Caco-2 (cell line): ENCODE data around the gene CAMK2D. TPM values are rescaled to one million over a fixed set of nuclear protein-coding genes. Genes with fewer than 3 reads are reported as not detected.

Source experiments
- BruUV-seq: library from RNA; stranded (reverse); fragments of 400-500 nt; replicated peaks from 2 replicates; lab custom pipeline; 2021; lab: Mats Ljungman, UMichigan
- CTCF ChIA-PET: fragments of 300-600 bp; sonication (Branson Sonifier 250); formaldehyde crosslinking; loops from one replicate; lab custom pipeline; 2022; ENCODE audit warnings: antibody characterized with exemption; lab: Charles Lee
- POLR2A ChIA-PET: fragments of 300-600 bp; sonication (Branson Sonifier 250); formaldehyde crosslinking; loops from one replicate; lab custom pipeline; 2022; ENCODE audit warnings: antibody characterized with exemption; lab: Charles Lee
- DNase-seq, 2 experiments: peaks; one replicate each; pipeline versions ENCODE4 v3.0.0 to v3.0.0-alpha.2; 2020 to 2022
- H3K27me3 ChIP-seq: replicated peaks from 2 replicates; pipeline ENCODE4 v1.6.0; 2011; ENCODE audit warnings: low read length; ENCODE audit not compliant: control insufficient read depth, insufficient read depth
- H3K36me3 ChIP-seq: 2 replicates; pipeline ENCODE4 v1.5.1; 2011; ENCODE audit warnings: low read length; ENCODE audit not compliant: control insufficient read depth, insufficient read depth
- H3K4me1 ChIP-seq: fragments of 250-450 bp; sonication (Bioruptor Pico); 2 replicates; pipeline ENCODE4 v1.5.1; 2020; ENCODE audit warnings: mild to moderate bottlenecking
- H3K4me3 ChIP-seq: 2 replicates; pipeline ENCODE4 v1.5.1; 2011; ENCODE audit warnings: low read depth, mild to moderate bottlenecking, control low read depth, low read length
- H3K9me3 ChIP-seq: fragments of 250-450 bp; sonication (Bioruptor Pico); 2 replicates; pipeline ENCODE4 v1.5.1; 2020; ENCODE audit warnings: mild to moderate bottlenecking, moderate library complexity
- H3K27ac Mint-ChIP-seq: one replicate; pipeline ENCODE4 v1.8.0; 2022; ENCODE audit warnings: mixed read lengths; ENCODE audit not compliant: unreplicated experiment
- H3K27me3 Mint-ChIP-seq: one replicate; pipeline ENCODE4 v1.8.0; 2022; ENCODE audit warnings: mixed read lengths; ENCODE audit not compliant: insufficient read depth, unreplicated experiment
- H3K36me3 Mint-ChIP-seq: one replicate; pipeline ENCODE4 v1.8.0; 2022; ENCODE audit warnings: mild to moderate bottlenecking, mixed read lengths; ENCODE audit not compliant: insufficient read depth, unreplicated experiment
- H3K4me1 Mint-ChIP-seq: one replicate; pipeline ENCODE4 v1.8.0; 2022; ENCODE audit warnings: low read depth, mixed read lengths; ENCODE audit not compliant: unreplicated experiment
- H3K4me3 Mint-ChIP-seq: one replicate; pipeline ENCODE4 v1.8.0; 2022; ENCODE audit warnings: mild to moderate bottlenecking, moderate library complexity, mixed read lengths; ENCODE audit not compliant: unreplicated experiment
- H3K9me3 Mint-ChIP-seq: one replicate; pipeline ENCODE4 v1.8.0; 2022; ENCODE audit warnings: mixed read lengths; ENCODE audit not compliant: unreplicated experiment
- CTCF ChIP-seq, 2 experiments: fragments of 200-600 bp in 1 of 2; IDR thresholded peaks; 1 replicate in 1 of 2; 2 replicates in 1 of 2; pipeline versions ENCODE4 v1.5.1 to v1.8.0; 2011 to 2022; ENCODE audit warnings: antibody characterized with exemption in 1 of 2, control low read depth in 1 of 2, inconsistent platforms in 1 of 2, low read depth in 1 of 2, low read length in 1 of 2, mild to moderate bottlenecking in 1 of 2, moderate library complexity in 1 of 2; ENCODE audit not compliant: insufficient read depth in 1 of 2, severe bottlenecking in 1 of 2, unreplicated experiment in 1 of 2
- intact Hi-C: fragments of 100-400 bp; cut with micrococcal nuclease; formaldehyde crosslinking; loops from one replicate; pipeline ENCODE4 v1.10.0; 2022; ENCODE audit not compliant: unreplicated experiment
- total RNA-seq: library from RNA; stranded (reverse); gene quantifications from 2 replicates; pipeline ENCODE4 v1.2.3, GENCODE V29; 2022

The CAMK2D gene
- total RNA-seq, 1 experiment from 2014 or later: 65.6 TPM

- H3K4me1 ChIP-seq: peaks cover 22% of the 10 kb centered on the region
- no peak overlapping the region for H3K4me3 ChIP-seq
- ChIA-PET CTCF (no interaction called here), POLR2A (no interaction called here)
- Mint-ChIP-seq H3K4me1 (peaks cover 11% of the 10 kb centered on the region), H3K9me3 (no peaks in the 10 kb centered on the region), H3K36me3 (peaks cover 38% of the 10 kb centered on the region), H3K4me3 (peak overlapping the region; percentile 54), H3K27ac (no peak overlapping the region), H3K27me3 (no peaks in the 10 kb centered on the region)
- no peak for DNase-seq
- H3K9me3 ChIP-seq: no peaks in the 10 kb centered on the region
- no peaks in the 10 kb centered on the region for H3K36me3 ChIP-seq
- H3K27me3 ChIP-seq: no peaks in the 10 kb centered on the region
- no TSS peak for BruUV-seq
- no peak for TF ChIP-seq CTCF (IDR thresholded peaks at IDR 0.05; ENCODE audit: insufficient read depth in 1 of 2, low read depth in 1 of 2, low read length in 1 of 2, severe bottlenecking in 1 of 2, unreplicated experiment in 1 of 2)
- intact Hi-C loops: no loop called here
Measured at GRCh38 chr4:113757486-113757885, 4.1 kb downstream of the CAMK2D start.

GRCh38 chr4:113756005-113756410 is 5.5 kb downstream of the CAMK2D start:
- DNase-seq: no peak
- intact Hi-C loops: no loop called here
- Histone ChIP-seq H3K36me3 (no peaks in the 10 kb centered on the region), H3K4me3 (no peak overlapping the region), H3K4me1 (peaks cover 25% of the 10 kb centered on the region), H3K9me3 (no peaks in the 10 kb centered on the region), H3K27me3 (no peaks in the 10 kb centered on the region)
- no TSS peak for BruUV-seq
- TF ChIP-seq CTCF (IDR thresholded peaks at IDR 0.05; ENCODE audit: insufficient read depth in 1 of 2, low read depth in 1 of 2, low read length in 1 of 2, severe bottlenecking in 1 of 2, unreplicated experiment in 1 of 2): no peak
- Mint-ChIP-seq H3K9me3 (no peaks in the 10 kb centered on the region), H3K27ac (no peak overlapping the region), H3K27me3 (no peaks in the 10 kb centered on the region), H3K36me3 (peaks cover 24% of the 10 kb centered on the region), H3K4me3 (no peak overlapping the region), H3K4me1 (peaks cover 11% of the 10 kb centered on the region)
- POLR2A ChIA-PET: no interaction called here
- CTCF ChIA-PET: no interaction called here

GRCh38 chr4:113750734-113751133 is 10.8 kb downstream of the CAMK2D start:
- ChIA-PET POLR2A (no interaction called here), CTCF (no interaction called here)
- peaks cover 20% of the 10 kb centered on the region for H3K36me3 Mint-ChIP-seq
- DNase-seq: no peak
- Histone ChIP-seq H3K9me3 (0 out of 2 replicates have a peak, but pooled peaks cover 3% of the 10 kb centered on the region), H3K27me3 (no peaks in the 10 kb centered on the region), H3K36me3 (no peaks in the 10 kb centered on the region), H3K4me3 (no peak overlapping the region), H3K4me1 (peaks cover 36% of the 10 kb centered on the region)
- peak overlapping the region; percentile 6 for H3K27ac Mint-ChIP-seq
- no peaks in the 10 kb centered on the region for H3K9me3 Mint-ChIP-seq
- peaks cover 18% of the 10 kb centered on the region for H3K4me1 Mint-ChIP-seq
- H3K4me3 Mint-ChIP-seq: no peak overlapping the region
- intact Hi-C loops: no loop called here
- no peaks in the 10 kb centered on the region for H3K27me3 Mint-ChIP-seq
- no TSS peak for BruUV-seq
- TF ChIP-seq CTCF (IDR thresholded peaks at IDR 0.05; ENCODE audit: insufficient read depth in 1 of 2, low read depth in 1 of 2, low read length in 1 of 2, severe bottlenecking in 1 of 2, unreplicated experiment in 1 of 2): no peak
